Chondrocyte (in vitro differentiated cells): Measurements from ENCODE around the gene ALDH4A1. TPM values are rescaled to one million over a fixed set of nuclear protein-coding genes. Genes with fewer than 3 reads are reported as not detected.
A peak's percentile ranks its signal among the peaks of the same experiment; 100 is the strongest.

Source experiments
- DNase-seq: peaks from one replicate; pipeline ENCODE4 v3.0.0; 2021; ENCODE audit warnings: mixed read lengths, low spot score
- H3K27ac Mint-ChIP-seq: one replicate; pipeline ENCODE4 v1.8.0; 2021; ENCODE audit warnings: mild to moderate bottlenecking, moderate library complexity, mixed read lengths; ENCODE audit not compliant: unreplicated experiment
- H3K27me3 Mint-ChIP-seq: 2 replicates; pipeline ENCODE4 v1.8.0; 2021; ENCODE audit warnings: low read depth, mixed read lengths
- H3K36me3 Mint-ChIP-seq: 2 replicates; pipeline ENCODE4 v1.8.0; 2021; ENCODE audit warnings: low read depth, mixed read lengths
- H3K4me1 Mint-ChIP-seq: 2 replicates; pipeline ENCODE4 v1.8.0; 2021; ENCODE audit warnings: low read depth, mild to moderate bottlenecking, mixed read lengths
- H3K4me3 Mint-ChIP-seq: one replicate; pipeline ENCODE4 v1.8.0; 2021; ENCODE audit warnings: mild to moderate bottlenecking, moderate library complexity, mixed read lengths; ENCODE audit not compliant: unreplicated experiment
- H3K9me3 Mint-ChIP-seq: 2 replicates; pipeline ENCODE4 v1.8.0; 2021; ENCODE audit warnings: low read depth, mixed read lengths
- total RNA-seq: library from RNA; stranded (reverse); gene quantifications from 3 replicates; pipeline ENCODE4 v1.2.1, GENCODE V29; 2021
- TF ChIP-seq, protein P1 (sequence below): fragments of 200-600 bp; sonication (generic); IDR thresholded peaks from 2 replicates; pipeline ENCODE4 v1.5.0; 2021; ENCODE audit warnings: antibody characterized with exemption, mild to moderate bottlenecking, moderate library complexity

ALDH4A1 gene
- total RNA-seq, 1 donor from 2014 or later = 14.2 TPM

DNA sequence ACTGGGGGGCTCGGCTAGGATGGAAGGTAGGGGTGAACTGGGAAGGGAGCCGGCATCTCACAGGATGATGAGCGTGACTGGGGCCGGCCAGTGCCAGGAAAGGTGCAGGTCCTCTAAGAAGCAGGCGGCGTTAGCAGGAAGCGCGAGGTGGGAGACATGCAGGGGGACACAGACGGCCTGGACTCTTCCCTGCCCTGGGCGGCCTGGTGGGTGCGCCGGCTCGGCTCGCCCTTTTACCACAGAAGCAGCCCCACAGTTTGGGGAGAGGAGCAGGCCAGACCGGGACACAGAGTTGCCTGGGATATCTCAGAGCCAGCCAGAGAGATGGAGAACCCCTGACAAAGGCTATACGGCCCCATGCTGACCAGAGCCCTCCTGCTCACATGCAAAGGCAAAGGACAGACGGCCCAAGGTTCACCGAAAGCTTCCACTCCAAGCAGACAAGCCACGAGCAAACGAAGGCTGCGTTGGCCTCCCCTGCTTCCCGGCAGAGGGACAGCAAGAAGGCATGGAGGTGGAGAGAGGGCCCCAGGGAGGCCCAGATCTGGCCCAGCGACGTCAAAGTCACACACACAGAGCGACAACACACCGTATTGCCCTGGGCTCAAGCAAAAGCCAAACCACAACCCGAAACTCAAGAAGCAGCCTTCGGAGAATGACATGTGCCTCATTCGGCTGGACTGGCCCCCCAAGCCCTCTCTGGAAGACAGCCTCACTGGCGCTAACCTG, 14.9 kb upstream of the ALDH4A1 start:
- TF ChIP-seq, protein P1, sequence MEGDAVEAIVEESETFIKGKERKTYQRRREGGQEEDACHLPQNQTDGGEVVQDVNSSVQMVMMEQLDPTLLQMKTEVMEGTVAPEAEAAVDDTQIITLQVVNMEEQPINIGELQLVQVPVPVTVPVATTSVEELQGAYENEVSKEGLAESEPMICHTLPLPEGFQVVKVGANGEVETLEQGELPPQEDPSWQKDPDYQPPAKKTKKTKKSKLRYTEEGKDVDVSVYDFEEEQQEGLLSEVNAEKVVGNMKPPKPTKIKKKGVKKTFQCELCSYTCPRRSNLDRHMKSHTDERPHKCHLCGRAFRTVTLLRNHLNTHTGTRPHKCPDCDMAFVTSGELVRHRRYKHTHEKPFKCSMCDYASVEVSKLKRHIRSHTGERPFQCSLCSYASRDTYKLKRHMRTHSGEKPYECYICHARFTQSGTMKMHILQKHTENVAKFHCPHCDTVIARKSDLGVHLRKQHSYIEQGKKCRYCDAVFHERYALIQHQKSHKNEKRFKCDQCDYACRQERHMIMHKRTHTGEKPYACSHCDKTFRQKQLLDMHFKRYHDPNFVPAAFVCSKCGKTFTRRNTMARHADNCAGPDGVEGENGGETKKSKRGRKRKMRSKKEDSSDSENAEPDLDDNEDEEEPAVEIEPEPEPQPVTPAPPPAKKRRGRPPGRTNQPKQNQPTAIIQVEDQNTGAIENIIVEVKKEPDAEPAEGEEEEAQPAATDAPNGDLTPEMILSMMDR = no peak
- Mint-ChIP-seq H3K27me3 (no peaks in the 10 kb centered on the region), H3K27ac (no peak overlapping the region), H3K36me3 (peaks cover 5% of the 10 kb centered on the region), H3K9me3 (no peaks in the 10 kb centered on the region), H3K4me1 (peaks cover 27% of the 10 kb centered on the region), H3K4me3 (no peak overlapping the region)
- peak; percentile 86 for DNase-seq

DNA sequence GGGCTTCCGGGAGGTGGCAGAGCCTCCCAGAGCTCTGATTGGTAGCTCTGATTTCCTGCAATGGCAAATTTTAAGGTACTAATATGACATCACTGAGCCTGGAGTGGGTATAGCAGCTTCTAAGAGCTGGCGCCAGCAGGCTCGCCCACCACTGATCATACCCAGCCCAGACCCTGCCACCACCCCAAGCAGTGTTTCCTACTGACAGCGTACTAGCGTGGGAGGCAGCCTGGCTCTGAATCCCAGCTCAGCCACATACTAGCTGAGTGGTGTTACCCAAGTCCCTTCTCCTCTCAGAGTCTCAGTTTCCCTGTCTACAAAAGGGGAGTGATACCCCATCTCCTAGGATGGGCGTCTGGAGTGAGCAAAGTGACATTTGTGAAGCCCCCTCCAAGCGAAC, 13.0 kb upstream of the ALDH4A1 start:
- Mint-ChIP-seq H3K36me3 (peaks cover 11% of the 10 kb centered on the region), H3K4me1 (peaks cover 17% of the 10 kb centered on the region), H3K4me3 (no peak overlapping the region), H3K9me3 (no peaks in the 10 kb centered on the region), H3K27ac (peak overlapping the region; percentile 41), H3K27me3 (no peaks in the 10 kb centered on the region)
- TF ChIP-seq, protein P1 = no peak
- no peak for DNase-seq

DNA sequence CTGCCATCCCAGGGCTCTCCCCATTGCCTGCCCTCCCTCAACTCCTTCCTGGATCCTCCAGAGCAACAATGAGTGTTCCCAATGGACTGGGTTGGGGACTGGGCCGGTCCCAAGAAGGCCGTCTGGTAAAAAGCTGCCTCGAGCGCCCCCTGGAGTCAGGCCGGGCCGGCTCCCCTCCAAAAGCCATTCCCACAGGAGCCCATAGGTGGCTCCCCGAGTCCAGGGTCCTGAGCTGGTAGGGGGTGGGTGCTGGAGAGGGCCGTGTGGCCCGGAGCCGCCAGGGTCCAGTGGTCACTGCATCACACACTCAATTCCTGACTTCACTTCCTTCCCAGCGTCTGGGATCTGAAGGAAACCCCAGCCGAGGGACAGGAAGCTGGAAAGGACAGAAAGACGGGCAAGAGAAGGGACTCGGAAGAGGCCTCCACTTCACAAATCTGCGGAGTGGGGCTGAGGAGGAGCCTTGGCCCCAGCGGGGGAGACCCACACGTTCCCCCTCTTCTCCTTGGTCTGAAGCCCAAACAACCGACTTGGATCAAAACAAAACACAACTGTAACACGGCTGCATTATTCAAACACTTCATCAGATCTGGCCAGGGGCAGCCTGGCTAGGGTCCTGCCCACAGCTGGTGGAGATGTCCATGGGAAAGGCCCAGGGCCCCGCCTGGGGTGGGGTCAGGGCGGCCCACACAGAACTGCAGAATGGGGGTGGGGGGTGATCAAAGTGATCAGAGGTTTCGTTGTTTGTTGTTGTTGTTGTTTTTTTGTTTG, 10.9 kb upstream of the ALDH4A1 start:
- Mint-ChIP-seq H3K9me3 (no peaks in the 10 kb centered on the region), H3K4me3 (no peak overlapping the region), H3K4me1 (peaks cover 17% of the 10 kb centered on the region), H3K27ac (peak overlapping the region; percentile 66), H3K27me3 (no peaks in the 10 kb centered on the region), H3K36me3 (peaks cover 12% of the 10 kb centered on the region)
- TF ChIP-seq, protein P1 = peak; percentile 99
- no peak for DNase-seq

DNA sequence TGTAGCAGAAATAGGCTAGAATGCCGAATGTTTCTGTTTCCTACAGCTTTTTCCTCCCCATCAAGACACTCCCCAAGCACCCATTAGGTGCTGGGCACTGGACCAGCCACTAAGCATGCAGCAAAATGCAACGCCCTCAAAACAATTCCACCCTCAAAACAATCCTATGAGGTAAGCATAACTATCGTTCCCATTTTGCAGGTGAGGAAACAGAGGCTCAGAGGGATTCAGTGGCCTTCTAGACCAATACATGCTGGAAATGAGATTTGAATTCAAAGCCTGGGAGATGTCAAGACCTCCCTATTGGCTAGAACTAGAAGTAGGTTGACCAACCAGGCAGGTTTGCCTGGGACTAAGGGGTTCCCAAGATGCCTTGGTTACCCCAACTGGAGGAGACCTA, 10.2 kb upstream of the ALDH4A1 start:
- Mint-ChIP-seq H3K36me3 (peaks cover 12% of the 10 kb centered on the region), H3K4me3 (no peak overlapping the region), H3K4me1 (peaks cover 17% of the 10 kb centered on the region), H3K27ac (no peak overlapping the region), H3K9me3 (no peaks in the 10 kb centered on the region), H3K27me3 (no peaks in the 10 kb centered on the region)
- TF ChIP-seq, protein P1 = no peak
- no peak for DNase-seq

DNA sequence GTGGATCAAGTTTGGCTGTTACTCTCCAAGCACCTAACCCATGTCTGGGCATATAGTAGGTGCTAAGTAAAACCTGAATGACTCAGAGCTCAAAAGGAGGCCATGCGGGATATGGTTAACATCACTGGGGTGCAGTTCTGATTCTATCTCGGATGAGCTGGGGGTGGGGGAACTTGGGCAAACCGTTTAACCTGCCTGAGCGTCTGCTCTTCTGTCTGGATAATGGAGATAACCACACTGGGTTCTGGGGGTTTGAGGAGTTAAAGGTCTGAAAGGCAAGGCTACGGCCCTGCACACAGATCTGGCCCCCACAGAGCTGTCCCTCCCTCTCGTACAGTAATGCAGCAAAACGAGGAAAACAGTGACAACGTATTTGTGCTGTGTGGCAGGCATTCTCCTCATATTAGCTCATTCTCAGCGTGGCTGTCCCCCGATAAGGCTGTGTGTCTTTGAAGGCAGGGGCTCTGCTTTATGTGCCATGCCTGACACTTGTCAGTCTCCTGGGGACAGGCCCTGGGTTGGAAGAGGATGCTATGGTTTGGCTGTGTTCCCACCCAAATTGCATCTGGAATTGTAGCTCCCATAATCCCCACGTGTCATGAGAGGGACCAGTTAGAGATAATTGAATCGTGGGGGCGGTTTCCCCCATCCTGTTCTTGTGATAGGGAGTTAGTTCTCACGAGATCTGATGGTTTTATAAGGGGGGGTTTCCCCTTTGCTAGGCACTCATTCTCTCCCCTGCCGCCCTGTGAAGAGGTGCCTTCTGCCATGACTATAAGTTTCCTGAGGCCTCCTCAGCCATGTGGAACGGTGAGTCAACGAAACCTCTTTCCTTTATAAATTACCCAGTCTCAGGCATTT, 6.8 kb upstream of the ALDH4A1 start:
- Mint-ChIP-seq H3K27ac (no peak overlapping the region), H3K27me3 (no peaks in the 10 kb centered on the region), H3K4me3 (no peak overlapping the region), H3K36me3 (peaks cover 12% of the 10 kb centered on the region), H3K9me3 (no peaks in the 10 kb centered on the region), H3K4me1 (peaks cover 9% of the 10 kb centered on the region)
- DNase-seq = no peak
- TF ChIP-seq, protein P1 = no peak
